HG03196 (cell line): ENCODE data around the gene HECA.
"Not testable (repeated sequence)": the region's sequence is repeated elsewhere in the genome, so short reads cannot be mapped to it uniquely, and the experiment has no call there.

ENCODE experiments used
- ATAC-seq: cut with Tn5 transposase; IDR thresholded peaks from one replicate; pipeline ENCODE4 v1.9.1; 2021; ENCODE audit not compliant: unreplicated experiment

HECA gene

GRCh38 chr6:139134817-139135577 is at the start of gene HECA:
Gene HECA, plus strand, starts transcription at chr6:139135080. Its CDS starts 317 bp downstream, at chr6:139135397.
- ATAC-seq, result peak; percentile 86

GRCh38 chr6:139091826-139092225 is 43.1 kb upstream of the HECA start:
- ATAC-seq, result no peak

- ATAC-seq, result peak; percentile 82
These were observed 34.9 kb upstream of the HECA start for GRCh38 chr6:139099984-139100383.

GRCh38 chr6:139107051-139107450 is 27.8 kb upstream of the HECA start:
- ATAC-seq, result no peak

- ATAC-seq, result no peak
These were observed 26.5 kb upstream of the HECA start for GRCh38 chr6:139108378-139108777.

GRCh38 chr6:139109558-139109957 is 25.3 kb upstream of the HECA start:
- no peak for ATAC-seq

GRCh38 chr6:139112146-139112545 is 22.7 kb upstream of the HECA start:
- no peak for ATAC-seq

GRCh38 chr6:139112561-139112960 is 22.3 kb upstream of the HECA start:
- no peak for ATAC-seq

GRCh38 chr6:139114746-139115145 is 20.1 kb upstream of the HECA start:
- ATAC-seq, result no peak

- ATAC-seq, result no peak
These were observed 18.7 kb upstream of the HECA start for GRCh38 chr6:139115989-139116758.

GRCh38 chr6:139117734-139118133 is 17.1 kb upstream of the HECA start:
- no peak for ATAC-seq

- no peak for ATAC-seq
These were observed 15.3 kb upstream of the HECA start for GRCh38 chr6:139119552-139119951.

- ATAC-seq, result not testable (repeated sequence)
These were observed 12.1 kb upstream of the HECA start for GRCh38 chr6:139122823-139123222.

- ATAC-seq, result peak; percentile 100
These were observed 9.8 kb upstream of the HECA start for GRCh38 chr6:139124887-139125672.

- ATAC-seq, result no peak
These were observed 8.6 kb upstream of the HECA start for GRCh38 chr6:139126255-139126654.

- ATAC-seq, result no peak
These were observed 7.9 kb upstream of the HECA start for GRCh38 chr6:139126931-139127330.

- no peak for ATAC-seq
These were observed 5.6 kb upstream of the HECA start for GRCh38 chr6:139129284-139129683.

GRCh38 chr6:139131736-139132280 is 3.1 kb upstream of the HECA start:
- ATAC-seq, result no peak

GRCh38 chr6:139133262-139134063 is 1.4 kb upstream of the HECA start:
- ATAC-seq, result no peak

GRCh38 chr6:139134064-139134395 is 850 bp upstream of the HECA start:
- no peak for ATAC-seq
